Ishikawa (cell line): Measurements from ENCODE around the gene VAV3.

Experiments used
- CREB1 ChIP-seq: IDR thresholded peaks from 2 replicates; pipeline ENCODE4 v1.6.1; 2012; ENCODE audit warnings: low read depth
- EGR1 ChIP-seq: IDR thresholded peaks from 2 replicates; pipeline ENCODE4 v1.6.1; 2012
- MAX ChIP-seq: IDR thresholded peaks from 2 replicates; pipeline ENCODE4 v1.6.1; 2012
- NFIC ChIP-seq: IDR thresholded peaks from 2 replicates; pipeline ENCODE4 v1.6.1; 2012
- TAF1 ChIP-seq: IDR thresholded peaks from 2 replicates; pipeline ENCODE4 v1.6.1; 2012; ENCODE audit warnings: low read depth, mild to moderate bottlenecking
- ZBTB7A ChIP-seq: IDR thresholded peaks from 2 replicates; pipeline ENCODE4 v1.6.1; 2012; ENCODE audit warnings: low read depth

DNA sequence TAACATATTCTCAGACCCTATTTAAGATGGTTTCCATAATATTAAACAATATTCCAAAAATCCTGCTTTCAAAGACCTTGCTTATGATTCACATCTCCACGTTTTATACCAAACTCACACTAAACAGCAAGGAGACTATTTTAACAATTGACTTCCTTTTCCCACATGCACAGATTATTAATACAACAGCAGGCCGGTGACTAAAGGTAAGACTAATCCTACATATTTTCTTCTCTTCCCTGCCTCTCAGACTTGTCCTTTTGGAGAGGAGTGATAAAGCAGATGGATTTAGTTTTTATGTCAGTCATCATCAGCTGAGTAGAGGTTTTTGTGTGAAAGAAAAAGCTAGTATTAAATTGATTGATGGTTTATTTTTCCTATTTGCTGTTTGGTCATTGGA lies 423.6 kb downstream of the VAV3 start:
- TF ChIP-seq MAX = no peak
- no peak for TF ChIP-seq EGR1
- TF ChIP-seq TAF1 = no peak
- no peak for TF ChIP-seq ZBTB7A
- TF ChIP-seq NFIC = no peak
- no peak for TF ChIP-seq CREB1
